Measurements from ENCODE around the gene SPNS3. TPM values are rescaled to one million over a fixed set of nuclear protein-coding genes. Genes with fewer than 3 reads are reported as not detected.
A peak's percentile ranks its signal among the peaks of the same experiment; 100 is the strongest.

SPNS3 gene
- total and polyA plus RNA-seq, 9 of the 15 experiments (the other 6 are each of a cell fraction or from before 2014, with no cell fraction given): not detected

DNA sequence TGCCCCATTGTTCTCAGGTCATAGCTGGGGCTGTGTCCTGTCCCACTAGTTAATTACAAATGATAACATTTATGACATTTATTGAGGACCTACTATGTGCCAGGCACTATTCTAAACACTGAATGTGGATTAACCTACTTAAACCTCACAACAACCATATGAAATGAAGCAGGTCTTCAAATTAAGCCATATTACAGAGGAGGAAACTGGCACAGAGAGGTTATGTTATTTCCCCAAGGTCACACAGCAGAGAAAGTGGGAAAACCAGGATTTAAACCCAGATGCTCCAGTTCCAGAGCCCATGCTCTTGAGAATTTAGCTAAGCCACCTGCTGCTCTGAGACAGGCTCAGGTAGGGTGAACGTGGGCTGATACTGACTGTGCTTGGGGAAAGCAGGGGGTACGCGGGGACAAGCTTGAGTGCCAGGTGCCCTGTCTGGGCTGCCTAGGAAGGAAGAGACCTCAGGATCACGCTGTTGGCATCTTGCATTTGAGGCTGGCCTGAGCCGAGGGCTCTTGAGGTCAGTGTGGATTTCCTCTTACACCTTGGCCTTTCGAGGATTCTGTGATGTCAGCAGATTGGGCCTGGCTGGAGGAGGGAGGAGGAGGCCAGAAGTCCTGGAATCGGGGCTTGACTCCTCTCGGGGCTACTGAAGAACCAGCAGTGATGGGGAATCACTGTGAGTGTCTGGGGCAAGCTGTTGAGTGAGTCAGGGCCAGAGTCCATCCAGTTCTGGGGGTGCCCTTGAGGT, 73.8 kb downstream of the SPNS3 start (continued):
- TF ChIP-seq SMC3 (conservative IDR thresholded peaks at IDR 0.05; ENCODE audit: insufficient read depth, low read depth, low read length) (no peak), SP2 (IDR thresholded peaks at IDR 0.05; ENCODE audit: extremely low read depth, low read depth, low read length, poor library complexity, severe bottlenecking) (no peak), HMGN3 (IDR thresholded peaks at IDR 0.05; ENCODE audit: borderline replicate concordance, extremely low read depth, insufficient read length, low read depth, low read length) (no peak), CBX8 (IDR thresholded peaks at IDR 0.05; ENCODE audit: borderline replicate concordance, extremely low read depth, low read depth, low read length, poor library complexity, severe bottlenecking) (no peak), JUND (IDR thresholded peaks at IDR 0.05; ENCODE audit: borderline replicate concordance, low read depth, low read length) (no peak), JUND (tag; IDR thresholded peaks at IDR 0.05; ENCODE audit: borderline replicate concordance, low read depth, low read length) (no peak), ZNF778 (CRISPR knock-in tag; IDR thresholded peaks at IDR 0.05) (no peak), C11orf30 (IDR thresholded peaks at IDR 0.05; ENCODE audit: low read depth) (peak; percentile 63), ZNF134 (CRISPR knock-in tag; conservative IDR thresholded peaks at IDR 0.05) (no peak), PRPF4 (IDR thresholded peaks at IDR 0.05; ENCODE audit: insufficient read depth, low read depth, low read length, poor library complexity, severe bottlenecking) (no peak), BCOR (IDR thresholded peaks at IDR 0.05) (peak; percentile 68; the same call in 1 of the 2 replicates), RFX5 (IDR thresholded peaks at IDR 0.05; ENCODE audit: low read depth, low read length) (no peak), BRD9 (IDR thresholded peaks at IDR 0.05; ENCODE audit: low read depth, partially characterized antibody) (no peak), NELFE (IDR thresholded peaks at IDR 0.05; ENCODE audit: insufficient read depth, insufficient read length) (no peak)
- TF ChIP-seq, protein P1, sequence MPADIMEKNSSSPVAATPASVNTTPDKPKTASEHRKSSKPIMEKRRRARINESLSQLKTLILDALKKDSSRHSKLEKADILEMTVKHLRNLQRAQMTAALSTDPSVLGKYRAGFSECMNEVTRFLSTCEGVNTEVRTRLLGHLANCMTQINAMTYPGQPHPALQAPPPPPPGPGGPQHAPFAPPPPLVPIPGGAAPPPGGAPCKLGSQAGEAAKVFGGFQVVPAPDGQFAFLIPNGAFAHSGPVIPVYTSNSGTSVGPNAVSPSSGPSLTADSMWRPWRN (IDR thresholded peaks at IDR 0.05; ENCODE audit: low read depth): no peak
- TF ChIP-seq, protein P2, sequence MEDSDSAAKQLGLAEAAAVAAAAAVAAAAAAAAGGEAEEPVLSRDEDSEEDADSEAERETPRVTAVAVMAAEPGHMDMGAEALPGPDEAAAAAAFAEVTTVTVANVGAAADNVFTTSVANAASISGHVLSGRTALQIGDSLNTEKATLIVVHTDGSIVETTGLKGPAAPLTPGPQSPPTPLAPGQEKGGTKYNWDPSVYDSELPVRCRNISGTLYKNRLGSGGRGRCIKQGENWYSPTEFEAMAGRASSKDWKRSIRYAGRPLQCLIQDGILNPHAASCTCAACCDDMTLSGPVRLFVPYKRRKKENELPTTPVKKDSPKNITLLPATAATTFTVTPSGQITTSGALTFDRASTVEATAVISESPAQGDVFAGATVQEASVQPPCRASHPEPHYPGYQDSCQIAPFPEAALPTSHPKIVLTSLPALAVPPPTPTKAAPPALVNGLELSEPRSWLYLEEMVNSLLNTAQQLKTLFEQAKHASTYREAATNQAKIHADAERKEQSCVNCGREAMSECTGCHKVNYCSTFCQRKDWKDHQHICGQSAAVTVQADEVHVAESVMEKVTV (CRISPR knock-in tag; IDR thresholded peaks at IDR 0.05): no peak
- TF ChIP-seq, protein P3, sequence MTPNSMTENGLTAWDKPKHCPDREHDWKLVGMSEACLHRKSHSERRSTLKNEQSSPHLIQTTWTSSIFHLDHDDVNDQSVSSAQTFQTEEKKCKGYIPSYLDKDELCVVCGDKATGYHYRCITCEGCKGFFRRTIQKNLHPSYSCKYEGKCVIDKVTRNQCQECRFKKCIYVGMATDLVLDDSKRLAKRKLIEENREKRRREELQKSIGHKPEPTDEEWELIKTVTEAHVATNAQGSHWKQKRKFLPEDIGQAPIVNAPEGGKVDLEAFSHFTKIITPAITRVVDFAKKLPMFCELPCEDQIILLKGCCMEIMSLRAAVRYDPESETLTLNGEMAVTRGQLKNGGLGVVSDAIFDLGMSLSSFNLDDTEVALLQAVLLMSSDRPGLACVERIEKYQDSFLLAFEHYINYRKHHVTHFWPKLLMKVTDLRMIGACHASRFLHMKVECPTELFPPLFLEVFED (CRISPR knock-in tag; conservative IDR thresholded peaks at IDR 0.05): no peak
- TF ChIP-seq, protein P4, sequence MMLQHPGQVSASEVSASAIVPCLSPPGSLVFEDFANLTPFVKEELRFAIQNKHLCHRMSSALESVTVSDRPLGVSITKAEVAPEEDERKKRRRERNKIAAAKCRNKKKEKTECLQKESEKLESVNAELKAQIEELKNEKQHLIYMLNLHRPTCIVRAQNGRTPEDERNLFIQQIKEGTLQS (IDR thresholded peaks at IDR 0.05): no peak
- TF ChIP-seq, protein P4 (CRISPR knock-in tag; conservative IDR thresholded peaks at IDR 0.05): no peak
- TF ChIP-seq, protein P5, sequence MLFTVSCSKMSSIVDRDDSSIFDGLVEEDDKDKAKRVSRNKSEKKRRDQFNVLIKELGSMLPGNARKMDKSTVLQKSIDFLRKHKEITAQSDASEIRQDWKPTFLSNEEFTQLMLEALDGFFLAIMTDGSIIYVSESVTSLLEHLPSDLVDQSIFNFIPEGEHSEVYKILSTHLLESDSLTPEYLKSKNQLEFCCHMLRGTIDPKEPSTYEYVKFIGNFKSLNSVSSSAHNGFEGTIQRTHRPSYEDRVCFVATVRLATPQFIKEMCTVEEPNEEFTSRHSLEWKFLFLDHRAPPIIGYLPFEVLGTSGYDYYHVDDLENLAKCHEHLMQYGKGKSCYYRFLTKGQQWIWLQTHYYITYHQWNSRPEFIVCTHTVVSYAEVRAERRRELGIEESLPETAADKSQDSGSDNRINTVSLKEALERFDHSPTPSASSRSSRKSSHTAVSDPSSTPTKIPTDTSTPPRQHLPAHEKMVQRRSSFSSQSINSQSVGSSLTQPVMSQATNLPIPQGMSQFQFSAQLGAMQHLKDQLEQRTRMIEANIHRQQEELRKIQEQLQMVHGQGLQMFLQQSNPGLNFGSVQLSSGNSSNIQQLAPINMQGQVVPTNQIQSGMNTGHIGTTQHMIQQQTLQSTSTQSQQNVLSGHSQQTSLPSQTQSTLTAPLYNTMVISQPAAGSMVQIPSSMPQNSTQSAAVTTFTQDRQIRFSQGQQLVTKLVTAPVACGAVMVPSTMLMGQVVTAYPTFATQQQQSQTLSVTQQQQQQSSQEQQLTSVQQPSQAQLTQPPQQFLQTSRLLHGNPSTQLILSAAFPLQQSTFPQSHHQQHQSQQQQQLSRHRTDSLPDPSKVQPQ (CRISPR knock-in tag; IDR thresholded peaks at IDR 0.05; ENCODE audit: borderline replicate concordance): no peak

All from K562 (cell line).